WERI-Rb-1 (cell line): ENCODE measurements around the gene IFI44L.

Experiments
- DNase-seq: peaks from one replicate; pipeline ENCODE4 v3.0.0-alpha.2; 2020
- H3K27ac ChIP-seq: fragments of 250-450 bp; sonication (Bioruptor Pico); 2 replicates; pipeline ENCODE4 v1.5.1; 2020; ENCODE audit warnings: mild to moderate bottlenecking, moderate library complexity
- H3K27me3 ChIP-seq: fragments of 250-450 bp; sonication (Bioruptor Pico); 2 replicates; pipeline ENCODE4 v1.5.1; 2021; ENCODE audit warnings: mild to moderate bottlenecking, low read depth, moderate library complexity; ENCODE audit not compliant: insufficient read depth, severe bottlenecking
- H3K36me3 ChIP-seq: fragments of 250-450 bp; sonication (Bioruptor Pico); 2 replicates; pipeline ENCODE4 v1.5.1; 2020; ENCODE audit warnings: mild to moderate bottlenecking, moderate library complexity
- H3K4me3 ChIP-seq: 2 replicates; pipeline ENCODE4 v1.5.1; 2011; ENCODE audit warnings: low read depth, mild to moderate bottlenecking, control low read depth, low read length
- H3K9me3 ChIP-seq: fragments of 250-450 bp; sonication (Bioruptor Pico); 2 replicates; pipeline ENCODE4 v1.5.1; 2021; ENCODE audit warnings: mild to moderate bottlenecking, moderate library complexity; ENCODE audit not compliant: severe bottlenecking
- CTCF ChIP-seq: IDR thresholded peaks from 2 replicates; pipeline ENCODE4 v1.5.1; 2011; ENCODE audit warnings: low read depth, mild to moderate bottlenecking, control low read depth, inconsistent platforms, low read length

IFI44L gene

GRCh38 chr1:78688697-78689096 lies 68.4 kb downstream of the IFI44L start:
- H3K27ac ChIP-seq, result no peak overlapping the region
- H3K9me3 ChIP-seq, result no peaks in the 10 kb centered on the region
- H3K36me3 ChIP-seq, result no peaks in the 10 kb centered on the region
- H3K27me3 ChIP-seq, result no peaks in the 10 kb centered on the region
- no peak for DNase-seq
- no peak overlapping the region for H3K4me3 ChIP-seq
- TF ChIP-seq CTCF, result no peak

- no peak for TF ChIP-seq CTCF
- no peak for DNase-seq
- H3K27ac ChIP-seq, result no peak overlapping the region
- no peaks in the 10 kb centered on the region for H3K27me3 ChIP-seq
- H3K4me3 ChIP-seq, result no peak overlapping the region
- no peaks in the 10 kb centered on the region for H3K9me3 ChIP-seq
- no peaks in the 10 kb centered on the region for H3K36me3 ChIP-seq
Observed at GRCh38 chr1:78690516-78690915, 70.3 kb downstream of the IFI44L start.

GRCh38 chr1:78691995-78692747 lies 71.9 kb downstream of the IFI44L start:
- H3K27me3 ChIP-seq, result no peaks in the 10 kb centered on the region
- H3K4me3 ChIP-seq, result no peak overlapping the region
- no peak for TF ChIP-seq CTCF
- H3K27ac ChIP-seq, result no peak overlapping the region
- DNase-seq, result no peak
- no peaks in the 10 kb centered on the region for H3K36me3 ChIP-seq
- no peaks in the 10 kb centered on the region for H3K9me3 ChIP-seq
